Glomerular visceral epithelial cell (primary cell): Measurements from ENCODE around the gene IKBKE.

Experiments used
- DNase-seq: peaks from one replicate; pipeline ENCODE4 v3.0.0-alpha.2; 2016; ENCODE audit errors: extremely low spot score

The IKBKE gene

GRCh38 chr1:206455289-206455665 is 15.0 kb upstream of the IKBKE start:
- DNase-seq = no peak

- DNase-seq = no peak
Observed at GRCh38 chr1:206455666-206456344, 14.5 kb upstream of the IKBKE start.

GRCh38 chr1:206456577-206457370 is 13.5 kb upstream of the IKBKE start:
- DNase-seq = no peak

GRCh38 chr1:206457408-206458120 is 12.7 kb upstream of the IKBKE start:
- no peak for DNase-seq

- no peak for DNase-seq
Observed at GRCh38 chr1:206459703-206460102, 10.6 kb upstream of the IKBKE start.

- no peak for DNase-seq
Observed at GRCh38 chr1:206460836-206461426, 9.3 kb upstream of the IKBKE start.

GRCh38 chr1:206461602-206462455 is 8.4 kb upstream of the IKBKE start:
- peak; percentile 74 for DNase-seq

- DNase-seq = no peak
Observed at GRCh38 chr1:206463137-206463536, 7.1 kb upstream of the IKBKE start.

GRCh38 chr1:206463911-206464310 is 6.4 kb upstream of the IKBKE start:
- no peak for DNase-seq

- DNase-seq = peak; percentile 64
Observed at GRCh38 chr1:206464456-206464964, 5.8 kb upstream of the IKBKE start.

- DNase-seq = no peak
Observed at GRCh38 chr1:206465951-206466350, 4.3 kb upstream of the IKBKE start.

GRCh38 chr1:206466840-206467649 is 3.2 kb upstream of the IKBKE start:
- DNase-seq = no peak

GRCh38 chr1:206467915-206468314 is 2.4 kb upstream of the IKBKE start:
- no peak for DNase-seq

- DNase-seq = no peak
Observed at GRCh38 chr1:206468571-206468970, 1.7 kb upstream of the IKBKE start.

GRCh38 chr1:206469411-206469932 is 804 bp upstream of the IKBKE start:
- peak; percentile 60 for DNase-seq

- DNase-seq = peak; percentile 95
Observed at GRCh38 chr1:206470692-206471414, 577 bp downstream of the IKBKE start.

GRCh38 chr1:206471415-206471801 is 1.1 kb downstream of the IKBKE start:
- peak; percentile 18 for DNase-seq

- DNase-seq = no peak
Observed at GRCh38 chr1:206472024-206472423, 1.7 kb downstream of the IKBKE start.

GRCh38 chr1:206472454-206472853 is 2.2 kb downstream of the IKBKE start:
- peak; percentile 86 for DNase-seq
